Osteocyte (in vitro differentiated cells): ENCODE measurements around the gene XYLT1. TPM values are rescaled to one million over a fixed set of nuclear protein-coding genes. Genes with fewer than 3 reads are reported as not detected.

Experiments used
- DNase-seq: peaks from one replicate; pipeline ENCODE4 v3.0.0; 2021; ENCODE audit warnings: mixed read lengths; ENCODE audit not compliant: unreplicated experiment; ENCODE audit errors: extremely low spot score
- H3K27ac Mint-ChIP-seq: one replicate; pipeline ENCODE4 v1.8.0; 2021; ENCODE audit warnings: mild to moderate bottlenecking, mixed read lengths; ENCODE audit not compliant: unreplicated experiment
- H3K27me3 Mint-ChIP-seq: one replicate; pipeline ENCODE4 v1.8.0; 2021; ENCODE audit warnings: mixed read lengths; ENCODE audit not compliant: unreplicated experiment
- H3K36me3 Mint-ChIP-seq: one replicate; pipeline ENCODE4 v1.8.0; 2021; ENCODE audit warnings: mixed read lengths; ENCODE audit not compliant: unreplicated experiment
- H3K4me1 Mint-ChIP-seq: one replicate; pipeline ENCODE4 v1.8.0; 2021; ENCODE audit warnings: mixed read lengths; ENCODE audit not compliant: unreplicated experiment
- H3K4me3 Mint-ChIP-seq: one replicate; pipeline ENCODE4 v1.8.0; 2021; ENCODE audit warnings: mild to moderate bottlenecking, moderate library complexity, mixed read lengths; ENCODE audit not compliant: unreplicated experiment
- H3K9me3 Mint-ChIP-seq: one replicate; pipeline ENCODE4 v1.8.0; 2021; ENCODE audit warnings: mixed read lengths; ENCODE audit not compliant: unreplicated experiment
- CTCF ChIP-seq: fragments of 200-600 bp; sonication (generic); IDR thresholded peaks from 2 replicates; pipeline ENCODE4 v1.5.0; 2021; ENCODE audit warnings: antibody characterized with exemption, mild to moderate bottlenecking, moderate library complexity
- total RNA-seq: library from RNA; stranded (reverse); gene quantifications from 2 replicates; pipeline ENCODE4 v1.2.1, GENCODE V29; 2021

Gene XYLT1
- total RNA-seq, 1 donor from 2014 or later, result 11.1 TPM

DNA sequence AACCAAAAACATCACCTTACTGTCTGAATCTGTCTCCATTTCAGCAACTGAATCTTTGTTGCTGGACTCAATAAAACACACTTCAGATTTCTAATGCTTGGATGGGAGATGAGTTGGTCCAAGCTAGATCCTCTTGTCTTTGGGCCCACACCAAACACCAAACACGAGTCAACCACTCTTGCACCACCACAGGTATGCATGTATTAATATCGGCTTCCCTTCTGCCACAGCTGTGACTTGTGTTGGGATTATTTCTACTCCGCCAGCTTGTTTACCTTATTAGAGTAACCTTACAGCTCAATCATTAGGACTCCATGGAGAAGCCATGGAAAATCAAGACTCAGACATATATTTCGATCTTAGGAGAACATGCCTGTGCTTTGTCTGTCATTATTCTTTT lies 49.9 kb downstream of the XYLT1 start:
- Mint-ChIP-seq H3K36me3 (no peaks in the 10 kb centered on the region), H3K9me3 (peaks cover 2% of the 10 kb centered on the region), H3K4me3 (no peak overlapping the region), H3K27me3 (no peaks in the 10 kb centered on the region), H3K4me1 (peaks cover 20% of the 10 kb centered on the region), H3K27ac (no peak overlapping the region)
- no peak for DNase-seq
- TF ChIP-seq CTCF, result no peak

GRCh38 chr16:17419266-17419665 lies 51.5 kb downstream of the XYLT1 start:
- Mint-ChIP-seq H3K27me3 (no peaks in the 10 kb centered on the region), H3K9me3 (no peaks in the 10 kb centered on the region), H3K36me3 (no peaks in the 10 kb centered on the region), H3K4me3 (no peak overlapping the region), H3K27ac (no peak overlapping the region), H3K4me1 (peaks cover 27% of the 10 kb centered on the region)
- no peak for DNase-seq
- no peak for TF ChIP-seq CTCF

GRCh38 chr16:17417740-17418139 lies 53.0 kb downstream of the XYLT1 start:
- Mint-ChIP-seq H3K4me3 (no peak overlapping the region), H3K9me3 (no peaks in the 10 kb centered on the region), H3K27me3 (no peaks in the 10 kb centered on the region), H3K27ac (peak overlapping the region; percentile 68), H3K36me3 (no peaks in the 10 kb centered on the region), H3K4me1 (peaks cover 27% of the 10 kb centered on the region)
- no peak for DNase-seq
- TF ChIP-seq CTCF, result no peak

DNA sequence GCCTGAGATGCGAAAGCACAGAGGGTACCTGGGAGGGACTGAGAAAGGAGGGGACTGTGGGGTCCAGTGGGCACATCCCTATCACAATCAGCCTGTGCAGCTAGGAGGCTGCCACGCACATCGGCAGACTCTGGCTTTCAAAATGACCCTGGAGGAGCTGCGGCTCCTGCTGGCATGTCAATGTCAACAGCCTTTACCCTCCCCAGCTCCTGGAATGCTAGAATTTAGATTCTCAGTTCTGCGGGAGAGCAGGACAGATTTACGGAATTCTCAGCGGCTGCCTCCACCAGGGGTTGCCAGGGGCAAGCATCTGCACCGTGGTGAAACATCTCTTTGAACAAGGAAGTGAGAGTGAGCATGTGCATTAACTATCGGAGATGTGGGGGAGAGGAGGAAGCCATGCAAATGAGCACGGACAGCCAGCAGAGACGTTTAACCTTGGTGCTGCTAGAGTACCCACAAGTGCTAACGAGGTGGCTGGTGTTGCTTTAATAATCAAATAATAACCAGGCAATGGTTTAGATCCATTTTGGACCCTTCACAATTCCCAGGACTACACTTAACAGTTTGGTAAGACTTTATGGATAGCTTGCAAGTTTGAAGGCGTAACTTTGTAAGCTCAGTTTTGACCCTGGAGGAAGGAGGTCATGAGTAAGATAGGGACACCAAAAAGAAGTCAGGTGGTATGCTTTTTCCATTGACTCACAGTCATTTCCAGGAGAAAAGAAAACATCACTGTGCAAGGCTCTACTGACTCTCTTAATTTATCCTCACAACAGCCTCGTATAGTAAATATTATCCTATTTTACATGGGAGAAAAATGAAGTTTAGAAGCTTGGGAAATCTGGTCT lies 54.1 kb downstream of the XYLT1 start:
- H3K27ac Mint-ChIP-seq, result peak overlapping the region; percentile 68

More for the DNA sequence above, 54.1 kb downstream of the XYLT1 start:
- DNase-seq, result no peak
- Mint-ChIP-seq H3K4me3 (no peak overlapping the region), H3K4me1 (peaks cover 30% of the 10 kb centered on the region), H3K27me3 (no peaks in the 10 kb centered on the region), H3K36me3 (no peaks in the 10 kb centered on the region), H3K9me3 (no peaks in the 10 kb centered on the region)
- TF ChIP-seq CTCF, result peak; percentile 34
